HUES48 (cell line): ENCODE results near the gene MFSD6.
"Not testable (repeated sequence)": the region's sequence is repeated elsewhere in the genome, so short reads cannot be mapped to it uniquely, and the experiment has no call there.

Source experiments
- H3K27ac ChIP-seq: one replicate; pipeline ENCODE4 v1.7.0; 2013; ENCODE audit warnings: low read depth, low read length, inconsistent platforms
- H3K27me3 ChIP-seq: 2 replicates; pipeline ENCODE4 v1.6.1; 2013; ENCODE audit warnings: mild to moderate bottlenecking, low read length; ENCODE audit not compliant: control insufficient read depth, insufficient read depth
- H3K36me3 ChIP-seq: 2 replicates; pipeline ENCODE4 v1.6.1; 2013; ENCODE audit warnings: low read length; ENCODE audit not compliant: control insufficient read depth, insufficient read depth
- H3K4me1 ChIP-seq: 2 replicates; pipeline ENCODE4 v1.6.1; 2013; ENCODE audit warnings: mild to moderate bottlenecking, low read length; ENCODE audit not compliant: control insufficient read depth, insufficient read depth
- H3K4me3 ChIP-seq: 2 replicates; pipeline ENCODE4 v1.5.1; 2013; ENCODE audit warnings: mild to moderate bottlenecking, low read depth, low read length
- H3K9ac ChIP-seq: 2 replicates; pipeline ENCODE4 v1.6.1; 2013; ENCODE audit warnings: mild to moderate bottlenecking, low read depth, low read length, moderate library complexity
- H3K9me3 ChIP-seq: 2 replicates; pipeline ENCODE4 v1.6.1; 2013; ENCODE audit warnings: low read length; ENCODE audit not compliant: control insufficient read depth, insufficient read depth

Gene MFSD6

DNA sequence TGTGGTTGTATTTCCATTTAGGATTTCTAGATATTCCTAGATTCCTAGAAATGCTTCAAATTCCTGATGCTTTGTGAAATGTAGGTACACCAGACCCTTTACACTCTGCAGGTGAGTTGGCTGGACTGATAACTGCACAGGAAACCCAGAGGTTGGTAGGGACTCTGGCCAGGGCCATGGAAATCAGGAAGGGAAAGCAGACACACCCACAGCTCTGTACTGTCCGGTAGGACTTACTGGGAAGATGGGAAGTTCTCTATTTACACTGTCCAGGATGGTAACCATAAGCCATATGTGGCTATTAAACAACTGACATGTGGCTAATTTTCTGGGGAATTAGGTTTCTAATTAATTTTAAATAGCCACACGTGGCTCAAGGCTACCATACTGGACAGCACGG is 94.9 kb downstream of the MFSD6 start:
- no peak overlapping the region for H3K27ac ChIP-seq
- H3K4me1 ChIP-seq, result peaks cover 5% of the 10 kb centered on the region
- no peaks in the 10 kb centered on the region; the same call in 1 of the 2 replicates for H3K36me3 ChIP-seq
- H3K4me3 ChIP-seq, result no peak overlapping the region
- no peaks in the 10 kb centered on the region for H3K9me3 ChIP-seq
- no peaks in the 10 kb centered on the region for H3K27me3 ChIP-seq
- H3K9ac ChIP-seq, result no peak overlapping the region

- Histone ChIP-seq H3K27ac (no peak overlapping the region), H3K4me3 (no peak overlapping the region), H3K9me3 (no peaks in the 10 kb centered on the region), H3K27me3 (no peaks in the 10 kb centered on the region), H3K4me1 (peaks cover 5% of the 10 kb centered on the region), H3K9ac (no peak overlapping the region), H3K36me3 (no peaks in the 10 kb centered on the region; the same call in 1 of the 2 replicates)
These were observed 96.8 kb downstream of the MFSD6 start for GRCh38 chr2:190504912-190505311.

DNA sequence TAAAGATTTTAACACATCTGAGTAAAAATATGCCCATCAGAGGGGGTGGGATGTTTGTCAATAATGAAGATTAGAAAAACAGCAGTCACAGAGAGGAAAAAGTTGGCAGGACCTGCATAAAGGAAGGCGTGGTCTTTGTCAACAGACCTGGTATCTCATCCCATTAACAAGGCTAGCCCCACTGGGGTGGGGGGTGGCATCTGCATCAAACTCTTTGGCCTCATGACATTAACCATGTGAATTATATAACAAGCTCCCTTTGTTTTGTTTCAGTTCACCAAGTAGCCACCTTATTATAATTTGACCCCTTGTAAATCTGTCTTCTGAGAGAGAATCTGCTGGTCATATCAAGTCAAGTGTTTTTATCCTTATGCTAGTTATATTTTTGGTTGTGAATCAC is 97.5 kb downstream of the MFSD6 start:
- Histone ChIP-seq H3K36me3 (no peaks in the 10 kb centered on the region; the same call in 1 of the 2 replicates), H3K4me1 (no peaks in the 10 kb centered on the region), H3K27ac (no peak overlapping the region)

DNA sequence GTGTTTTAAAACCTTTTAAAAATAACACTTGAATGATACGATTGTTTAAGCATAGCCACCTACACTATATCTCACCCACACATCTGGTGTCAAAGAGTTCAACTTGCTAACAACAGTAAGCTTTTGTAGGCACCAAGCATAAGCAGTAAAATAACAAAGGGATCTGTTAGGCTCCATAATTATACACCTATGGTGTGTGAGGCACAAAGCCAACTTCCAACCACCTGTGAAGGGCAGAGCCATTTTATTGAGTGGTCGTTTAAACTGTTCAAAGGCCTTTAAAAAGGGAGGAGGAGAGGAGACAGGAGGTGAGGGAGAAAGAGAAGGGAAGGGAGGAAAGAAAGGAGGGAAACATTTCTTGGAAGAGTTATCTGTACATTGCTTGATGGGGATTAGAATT is 98.5 kb downstream of the MFSD6 start:
- H3K4me1 ChIP-seq, result no peaks in the 10 kb centered on the region
- H3K27me3 ChIP-seq, result no peaks in the 10 kb centered on the region
- H3K9ac ChIP-seq, result no peak overlapping the region
- H3K9me3 ChIP-seq, result no peaks in the 10 kb centered on the region
- no peak overlapping the region for H3K27ac ChIP-seq
- H3K36me3 ChIP-seq, result no peaks in the 10 kb centered on the region; the same call in 1 of the 2 replicates
- H3K4me3 ChIP-seq, result no peak overlapping the region

More for the DNA sequence above, 97.5 kb downstream of the MFSD6 start:
- no peak overlapping the region for H3K9ac ChIP-seq
- H3K4me3 ChIP-seq, result no peak overlapping the region
- no peaks in the 10 kb centered on the region for H3K9me3 ChIP-seq
- H3K27me3 ChIP-seq, result no peaks in the 10 kb centered on the region

GRCh38 chr2:190507135-190507534 is 99.0 kb downstream of the MFSD6 start:
- Histone ChIP-seq H3K36me3 (no peaks in the 10 kb centered on the region; the same call in 1 of the 2 replicates), H3K27ac (no peak overlapping the region), H3K4me3 (no peak overlapping the region), H3K27me3 (no peaks in the 10 kb centered on the region), H3K9me3 (no peaks in the 10 kb centered on the region), H3K9ac (no peak overlapping the region), H3K4me1 (no peaks in the 10 kb centered on the region)

DNA sequence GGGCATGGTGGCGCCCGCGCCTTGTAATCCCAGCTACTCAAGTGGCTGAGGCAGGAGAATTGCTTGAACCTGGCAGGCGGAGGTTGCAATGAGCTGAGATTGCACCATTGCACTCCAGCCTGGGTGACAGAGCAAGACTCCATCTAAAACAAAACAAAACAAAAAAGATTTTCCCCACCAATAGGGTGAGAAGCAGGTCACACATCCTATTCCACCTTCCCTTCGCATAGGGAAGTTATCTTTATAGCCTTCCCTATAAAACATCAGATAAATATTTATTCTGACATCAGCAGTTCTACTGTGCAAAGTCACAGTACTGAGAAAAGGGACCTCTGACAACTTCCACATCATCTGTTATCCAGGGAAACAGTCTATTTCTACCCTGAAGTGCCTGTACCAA is 101.7 kb downstream of the MFSD6 start:
- H3K9me3 ChIP-seq, H3K36me3 ChIP-seq, H3K4me1 ChIP-seq, H3K9ac ChIP-seq, H3K27me3 ChIP-seq, H3K27ac ChIP-seq, H3K4me3 ChIP-seq: not testable (repeated sequence)

- H3K27ac ChIP-seq, result no peak overlapping the region
- no peaks in the 10 kb centered on the region for H3K9me3 ChIP-seq
- H3K9ac ChIP-seq, result no peak overlapping the region
- H3K4me1 ChIP-seq, result no peaks in the 10 kb centered on the region
- no peaks in the 10 kb centered on the region for H3K36me3 ChIP-seq
- H3K27me3 ChIP-seq, result no peaks in the 10 kb centered on the region
- no peak overlapping the region for H3K4me3 ChIP-seq
These were observed 102.9 kb downstream of the MFSD6 start for GRCh38 chr2:190511104-190511503.

DNA sequence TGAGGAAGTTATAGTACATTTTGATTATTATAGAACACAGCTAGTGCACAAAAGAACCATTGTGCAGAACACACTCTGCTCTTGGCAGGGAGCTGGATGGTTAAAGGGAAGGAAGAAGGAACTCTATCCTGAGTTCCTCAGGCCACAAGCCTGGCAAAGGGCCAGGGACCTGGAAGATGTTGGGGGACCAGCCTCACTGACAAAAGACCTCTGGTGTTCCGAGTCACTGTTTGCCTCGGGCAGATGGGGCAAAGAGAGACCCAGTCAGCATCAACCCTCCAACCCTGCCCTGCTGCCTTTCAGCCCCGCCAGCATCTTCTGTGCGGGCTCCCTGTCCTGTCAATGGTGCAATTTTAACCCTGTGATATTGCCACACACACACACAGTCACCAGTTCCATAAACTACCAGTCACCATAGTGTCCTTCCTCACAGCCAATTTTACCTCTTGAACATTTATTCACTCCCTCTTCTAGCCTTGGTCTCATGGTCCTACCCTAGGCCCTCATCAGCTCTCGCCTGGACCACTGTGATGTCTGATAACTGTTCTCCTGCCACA is 104.5 kb downstream of the MFSD6 start:
- Histone ChIP-seq H3K4me1 (no peaks in the 10 kb centered on the region), H3K27me3 (no peaks in the 10 kb centered on the region), H3K9ac (no peak overlapping the region), H3K36me3 (no peaks in the 10 kb centered on the region), H3K4me3 (no peak overlapping the region), H3K9me3 (no peaks in the 10 kb centered on the region), H3K27ac (no peak overlapping the region)

GRCh38 chr2:190513877-190514276 is 105.7 kb downstream of the MFSD6 start:
- Histone ChIP-seq H3K9ac (no peak overlapping the region), H3K4me1 (no peaks in the 10 kb centered on the region), H3K27me3 (no peaks in the 10 kb centered on the region), H3K4me3 (no peak overlapping the region), H3K9me3 (no peaks in the 10 kb centered on the region), H3K27ac (no peak overlapping the region), H3K36me3 (no peaks in the 10 kb centered on the region)

DNA sequence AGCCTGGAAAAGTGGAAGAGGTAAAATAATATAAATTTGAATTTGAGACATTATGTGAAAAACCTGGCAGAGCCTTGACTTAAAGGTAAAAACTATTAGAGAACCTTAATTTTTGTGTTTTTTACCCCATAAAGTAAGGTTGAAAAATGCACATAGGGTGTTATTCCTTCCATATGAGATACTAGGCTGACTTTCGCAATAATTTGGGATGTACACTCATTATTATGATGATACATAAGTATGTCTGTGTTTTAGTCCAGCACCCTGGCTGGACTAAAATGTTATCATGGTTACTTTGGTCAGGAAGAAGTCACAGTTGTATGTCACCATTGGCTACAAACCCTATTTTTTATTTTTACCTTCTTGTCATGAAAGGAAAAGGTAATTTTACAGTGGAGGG is 106.5 kb downstream of the MFSD6 start:
- no peaks in the 10 kb centered on the region for H3K27me3 ChIP-seq
- H3K27ac ChIP-seq, result no peak overlapping the region
- no peak overlapping the region for H3K4me3 ChIP-seq
- no peaks in the 10 kb centered on the region for H3K9me3 ChIP-seq
- H3K9ac ChIP-seq, result no peak overlapping the region
- no peaks in the 10 kb centered on the region for H3K36me3 ChIP-seq
- H3K4me1 ChIP-seq, result no peaks in the 10 kb centered on the region

GRCh38 chr2:190515687-190516086 is 107.5 kb downstream of the MFSD6 start:
- H3K27me3 ChIP-seq, result no peaks in the 10 kb centered on the region
- H3K36me3 ChIP-seq, result no peaks in the 10 kb centered on the region
- no peaks in the 10 kb centered on the region for H3K9me3 ChIP-seq
- no peak overlapping the region for H3K9ac ChIP-seq
- H3K4me1 ChIP-seq, result no peaks in the 10 kb centered on the region
- H3K4me3 ChIP-seq, result no peak overlapping the region
- H3K27ac ChIP-seq, result no peak overlapping the region

DNA sequence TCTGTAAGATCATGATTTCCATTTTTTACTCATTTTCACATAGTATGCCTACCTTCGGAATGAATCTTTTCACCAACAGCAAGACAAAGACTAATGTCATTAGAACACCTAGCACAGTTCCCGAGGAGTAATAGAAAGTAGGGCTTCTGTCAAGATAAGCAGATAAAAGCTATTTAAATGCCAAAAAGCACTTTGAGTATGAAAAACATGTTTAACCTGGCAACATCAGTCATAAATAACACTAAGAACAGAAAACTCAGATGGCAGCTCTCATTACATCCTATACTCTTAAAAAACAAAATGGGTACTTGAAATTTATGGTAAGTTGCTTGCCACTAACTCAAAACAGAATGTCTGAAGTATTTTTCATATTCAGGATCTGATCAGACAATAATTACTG is 109.3 kb downstream of the MFSD6 start:
- Histone ChIP-seq H3K27me3 (no peaks in the 10 kb centered on the region), H3K9me3 (no peaks in the 10 kb centered on the region), H3K4me3 (no peak overlapping the region), H3K4me1 (no peaks in the 10 kb centered on the region), H3K27ac (no peak overlapping the region), H3K36me3 (no peaks in the 10 kb centered on the region), H3K9ac (no peak overlapping the region)
